ENCODE measurements around the gene RBM10.

RBM10 gene

GRCh38 chrX:47169273-47169672 lies 24.3 kb downstream of the RBM10 start:
- Histone ChIP-seq H3K9ac (ENCODE audit: low read length) (no peak overlapping the region), H4K12ac (ENCODE audit: low read depth, low read length) (no peak overlapping the region), H3K36me3 (ENCODE audit: control insufficient read depth in 1 of 2, insufficient read depth in 2 of 2, low read length in 2 of 2) (peaks cover 52 to 53% of the 10 kb centered on the region in 2 experiments), H2AK5ac (ENCODE audit: low read length) (no peak overlapping the region), H3K79me2 (ENCODE audit: control insufficient read depth, insufficient read depth, low read length, poor library complexity) (no peaks in the 10 kb centered on the region), H3K4ac (ENCODE audit: low read depth, low read length) (no peak overlapping the region), H4K8ac (ENCODE audit: low read depth, low read length) (no peak overlapping the region), H3K9me3 (ENCODE audit: insufficient read depth, low read depth, low read length) (no peaks in the 10 kb centered on the region), H3K23ac (ENCODE audit: low read length) (no peak overlapping the region), H3K4me1 (ENCODE audit: control insufficient read depth in 1 of 2, insufficient read depth in 2 of 2, low read length in 2 of 2) (no peaks in the 10 kb centered on the region), H2AFZ (ENCODE audit: insufficient read depth, low read length, poor library complexity) (no peak overlapping the region), H3K27me3 (ENCODE audit: insufficient read depth, low read length) (no peaks in the 10 kb centered on the region), H4K91ac (ENCODE audit: low read depth, low read length) (no peak overlapping the region), H3K27ac (ENCODE audit: low read depth, low read length) (no peak overlapping the region), H2BK5ac (ENCODE audit: low read depth, low read length, poor library complexity) (no peak overlapping the region), H3K14ac (ENCODE audit: low read length) (no peak overlapping the region), H3K18ac (ENCODE audit: low read length) (no peak overlapping the region), H3K79me1 (ENCODE audit: low read length) (no peaks in the 10 kb centered on the region), H3K4me2 (ENCODE audit: low read length) (no peak overlapping the region), H2BK120ac (ENCODE audit: insufficient read depth, low read length, poor library complexity) (no peak overlapping the region), H3K4me3 (ENCODE audit: low read depth, low read length) (no peak overlapping the region), H2BK12ac (ENCODE audit: low read length) (no peak overlapping the region)
- no peak for DNase-seq
- WGBS (ENCODE audit: extremely low coverage, insufficient coverage, insufficient read length): no CpG with 5 or more reads among the region's 19 CpGs

DNA sequence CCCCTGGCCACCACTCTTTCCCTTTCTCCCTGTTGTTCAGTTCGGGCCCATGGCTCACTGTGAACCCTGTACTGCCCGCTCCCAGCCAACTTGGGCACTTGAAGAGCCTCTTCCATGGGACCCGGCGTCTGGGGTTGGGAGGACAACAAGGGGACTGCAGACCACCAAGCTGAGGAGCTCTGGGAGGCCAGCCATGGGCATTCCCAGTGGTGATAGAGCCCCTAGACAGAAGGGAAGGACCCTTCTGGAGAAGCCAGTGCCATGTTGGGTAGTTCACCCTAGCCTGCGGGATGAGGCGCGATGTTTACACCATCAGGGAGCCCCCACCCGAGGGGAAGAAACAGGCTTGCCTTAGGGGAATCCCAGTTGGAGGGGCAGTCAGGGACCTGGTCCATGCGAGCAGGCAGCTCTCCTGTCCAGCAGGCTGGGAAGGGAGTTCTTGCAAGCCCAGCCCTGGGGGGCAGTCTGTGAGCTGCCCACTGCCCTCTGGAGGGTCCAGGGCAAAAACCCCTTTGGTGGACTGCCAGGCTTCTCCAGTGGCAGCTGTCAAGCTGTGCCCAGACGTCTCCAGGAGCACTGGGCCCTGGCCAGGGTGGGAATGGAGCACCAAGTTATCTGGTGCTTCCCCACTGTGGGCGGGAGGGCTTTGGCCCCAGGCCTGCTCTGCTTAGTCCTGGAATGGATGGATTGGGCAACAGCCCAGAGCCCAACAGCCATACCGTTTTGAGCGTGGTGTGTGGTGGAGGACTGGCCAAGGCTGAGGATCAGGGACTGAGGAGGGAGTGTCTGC lies 24.9 kb downstream of the RBM10 start:
- no peak overlapping the region for H4K91ac ChIP-seq (ENCODE audit: low read depth, low read length)
- H3K23ac ChIP-seq (ENCODE audit: low read length): no peak overlapping the region
- no peak overlapping the region for H3K27ac ChIP-seq (ENCODE audit: low read depth, low read length)
- no peak overlapping the region for H2AFZ ChIP-seq (ENCODE audit: insufficient read depth, low read length, poor library complexity)
- H2BK12ac ChIP-seq (ENCODE audit: low read length): no peak overlapping the region
- no peak overlapping the region for H3K9ac ChIP-seq (ENCODE audit: low read length)
- H3K4me3 ChIP-seq (ENCODE audit: low read depth, low read length): no peak overlapping the region
- no peaks in the 10 kb centered on the region for H3K9me3 ChIP-seq (ENCODE audit: insufficient read depth, low read depth, low read length)
- H2BK5ac ChIP-seq (ENCODE audit: low read depth, low read length, poor library complexity): no peak overlapping the region
- no CpG with 5 or more reads among the region's 13 CpGs for WGBS (ENCODE audit: extremely low coverage, insufficient coverage, insufficient read length)
- peak; percentile 36 to 48 for DNase-seq
- H3K36me3 ChIP-seq (ENCODE audit: control insufficient read depth in 1 of 2, insufficient read depth in 2 of 2, low read length in 2 of 2): peaks cover 58 to 59% of the 10 kb centered on the region in 2 experiments
- H2BK120ac ChIP-seq (ENCODE audit: insufficient read depth, low read length, poor library complexity): no peak overlapping the region
- H4K8ac ChIP-seq (ENCODE audit: low read depth, low read length): no peak overlapping the region
- no peaks in the 10 kb centered on the region for H3K27me3 ChIP-seq (ENCODE audit: insufficient read depth, low read length)
- no peaks in the 10 kb centered on the region for H3K79me2 ChIP-seq (ENCODE audit: control insufficient read depth, insufficient read depth, low read length, poor library complexity)
- H3K4me2 ChIP-seq (ENCODE audit: low read length): no peak overlapping the region
- no peaks in the 10 kb centered on the region for H3K4me1 ChIP-seq (ENCODE audit: control insufficient read depth in 1 of 2, insufficient read depth in 2 of 2, low read length in 2 of 2)
- H3K14ac ChIP-seq (ENCODE audit: low read length): no peak overlapping the region
- no peak overlapping the region for H3K18ac ChIP-seq (ENCODE audit: low read length)
- no peak overlapping the region for H4K12ac ChIP-seq (ENCODE audit: low read depth, low read length)
- no peaks in the 10 kb centered on the region for H3K79me1 ChIP-seq (ENCODE audit: low read length)
- no peak overlapping the region for H2AK5ac ChIP-seq (ENCODE audit: low read length)
- H3K4ac ChIP-seq (ENCODE audit: low read depth, low read length): no peak overlapping the region

DNA sequence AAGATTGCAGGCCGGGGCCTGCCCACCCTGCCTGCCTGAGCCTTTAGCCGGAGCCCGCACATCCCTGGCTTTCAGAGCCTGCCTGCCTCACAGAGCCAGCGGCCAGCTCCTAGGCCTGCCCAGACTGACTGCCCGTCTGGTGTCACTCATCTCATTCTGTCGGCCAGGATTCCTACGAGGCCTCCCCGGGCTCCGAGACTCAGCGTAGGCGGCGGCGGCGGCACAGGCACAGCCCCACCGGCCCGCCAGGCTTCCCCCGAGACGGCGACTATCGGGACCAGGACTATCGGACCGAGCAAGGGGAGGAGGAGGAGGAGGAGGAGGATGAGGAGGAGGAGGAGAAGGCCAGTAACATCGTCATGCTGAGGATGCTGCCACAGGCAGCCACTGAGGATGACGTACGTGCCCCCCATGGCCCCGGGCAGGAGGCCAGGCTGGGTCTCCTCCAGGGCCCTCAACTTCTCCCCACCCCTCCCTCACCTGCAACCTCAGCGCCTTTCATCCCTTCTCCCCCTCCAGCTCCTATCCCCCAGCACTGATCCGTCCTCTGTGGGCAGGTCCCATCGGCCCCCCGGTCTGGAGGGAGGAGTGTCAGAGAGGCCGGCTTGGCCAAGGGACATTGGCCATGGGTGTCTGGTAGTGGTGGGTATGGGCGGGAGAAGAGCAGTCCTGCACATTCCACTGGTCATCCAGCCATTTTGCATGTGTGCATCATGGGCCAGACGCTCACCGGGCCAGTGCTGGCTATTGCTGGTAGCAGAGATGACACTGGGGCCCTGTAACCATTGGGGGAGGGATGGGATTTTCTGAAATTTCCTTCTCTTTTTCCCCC lies 26.1 kb downstream of the RBM10 start:
- no CpG with 5 or more reads among the region's 34 CpGs for WGBS (ENCODE audit: extremely low coverage, insufficient coverage, insufficient read length)
- no peak overlapping the region for H3K4me2 ChIP-seq (ENCODE audit: low read length)
- H3K9ac ChIP-seq (ENCODE audit: low read length): no peak overlapping the region
- H2BK120ac ChIP-seq (ENCODE audit: insufficient read depth, low read length, poor library complexity): no peak overlapping the region
- H4K8ac ChIP-seq (ENCODE audit: low read depth, low read length): no peak overlapping the region
- no peak overlapping the region for H3K18ac ChIP-seq (ENCODE audit: low read length)
- H3K4me3 ChIP-seq (ENCODE audit: low read depth, low read length): no peak overlapping the region
- no peak overlapping the region for H2BK12ac ChIP-seq (ENCODE audit: low read length)
- H3K79me2 ChIP-seq (ENCODE audit: control insufficient read depth, insufficient read depth, low read length, poor library complexity): no peaks in the 10 kb centered on the region
- H3K23ac ChIP-seq (ENCODE audit: low read length): no peak overlapping the region
- no peaks in the 10 kb centered on the region for H3K4me1 ChIP-seq (ENCODE audit: control insufficient read depth in 1 of 2, insufficient read depth in 2 of 2, low read length in 2 of 2)
- no peaks in the 10 kb centered on the region for H3K9me3 ChIP-seq (ENCODE audit: insufficient read depth, low read depth, low read length)
- peaks cover 69% of the 10 kb centered on the region in 2 experiments for H3K36me3 ChIP-seq (ENCODE audit: control insufficient read depth in 1 of 2, insufficient read depth in 2 of 2, low read length in 2 of 2)
- H2AK5ac ChIP-seq (ENCODE audit: low read length): no peak overlapping the region
- no peak for DNase-seq
- H3K27ac ChIP-seq (ENCODE audit: low read depth, low read length): no peak overlapping the region
- H3K4ac ChIP-seq (ENCODE audit: low read depth, low read length): no peak overlapping the region
- H3K14ac ChIP-seq (ENCODE audit: low read length): no peak overlapping the region
- no peak overlapping the region for H4K91ac ChIP-seq (ENCODE audit: low read depth, low read length)
- no peak overlapping the region for H4K12ac ChIP-seq (ENCODE audit: low read depth, low read length)
- H3K79me1 ChIP-seq (ENCODE audit: low read length): no peaks in the 10 kb centered on the region
- H3K27me3 ChIP-seq (ENCODE audit: insufficient read depth, low read length): no peaks in the 10 kb centered on the region
- H2AFZ ChIP-seq (ENCODE audit: insufficient read depth, low read length, poor library complexity): no peak overlapping the region
- no peak overlapping the region for H2BK5ac ChIP-seq (ENCODE audit: low read depth, low read length, poor library complexity)

- Histone ChIP-seq H2AFZ (ENCODE audit: insufficient read depth, low read length, poor library complexity) (no peak overlapping the region), H3K4me2 (ENCODE audit: low read length) (no peak overlapping the region), H3K79me2 (ENCODE audit: control insufficient read depth, insufficient read depth, low read length, poor library complexity) (no peaks in the 10 kb centered on the region), H3K4me1 (ENCODE audit: control insufficient read depth in 1 of 2, insufficient read depth in 2 of 2, low read length in 2 of 2) (no peaks in the 10 kb centered on the region), H3K4me3 (ENCODE audit: low read depth, low read length) (no peak overlapping the region), H4K91ac (ENCODE audit: low read depth, low read length) (no peak overlapping the region), H4K8ac (ENCODE audit: low read depth, low read length) (no peak overlapping the region), H4K12ac (ENCODE audit: low read depth, low read length) (no peak overlapping the region), H3K18ac (ENCODE audit: low read length) (no peak overlapping the region), H3K9ac (ENCODE audit: low read length) (no peak overlapping the region), H3K23ac (ENCODE audit: low read length) (no peak overlapping the region), H3K27me3 (ENCODE audit: insufficient read depth, low read length) (no peaks in the 10 kb centered on the region), H2BK120ac (ENCODE audit: insufficient read depth, low read length, poor library complexity) (no peak overlapping the region), H3K4ac (ENCODE audit: low read depth, low read length) (no peak overlapping the region), H2BK5ac (ENCODE audit: low read depth, low read length, poor library complexity) (no peak overlapping the region), H3K79me1 (ENCODE audit: low read length) (no peaks in the 10 kb centered on the region), H3K14ac (ENCODE audit: low read length) (no peak overlapping the region), H3K9me3 (ENCODE audit: insufficient read depth, low read depth, low read length) (no peaks in the 10 kb centered on the region), H2BK12ac (ENCODE audit: low read length) (no peak overlapping the region), H2AK5ac (ENCODE audit: low read length) (no peak overlapping the region), H3K27ac (ENCODE audit: low read depth, low read length) (no peak overlapping the region), H3K36me3 (ENCODE audit: control insufficient read depth in 1 of 2, insufficient read depth in 2 of 2, low read length in 2 of 2) (peaks cover 74 to 77% of the 10 kb centered on the region in 2 experiments)
- no peak for DNase-seq
- WGBS (ENCODE audit: extremely low coverage, insufficient coverage, insufficient read length): no CpG with 5 or more reads among the region's 2 CpGs
These were observed 27.0 kb downstream of the RBM10 start for GRCh38 chrX:47171996-47172395.
